ENCODE results near the gene MAPKAPK3.

Gene MAPKAPK3

GRCh38 chr3:50626401-50626800 lies 9.4 kb downstream of the MAPKAPK3 start:
- TF ChIP-seq, protein P1, sequence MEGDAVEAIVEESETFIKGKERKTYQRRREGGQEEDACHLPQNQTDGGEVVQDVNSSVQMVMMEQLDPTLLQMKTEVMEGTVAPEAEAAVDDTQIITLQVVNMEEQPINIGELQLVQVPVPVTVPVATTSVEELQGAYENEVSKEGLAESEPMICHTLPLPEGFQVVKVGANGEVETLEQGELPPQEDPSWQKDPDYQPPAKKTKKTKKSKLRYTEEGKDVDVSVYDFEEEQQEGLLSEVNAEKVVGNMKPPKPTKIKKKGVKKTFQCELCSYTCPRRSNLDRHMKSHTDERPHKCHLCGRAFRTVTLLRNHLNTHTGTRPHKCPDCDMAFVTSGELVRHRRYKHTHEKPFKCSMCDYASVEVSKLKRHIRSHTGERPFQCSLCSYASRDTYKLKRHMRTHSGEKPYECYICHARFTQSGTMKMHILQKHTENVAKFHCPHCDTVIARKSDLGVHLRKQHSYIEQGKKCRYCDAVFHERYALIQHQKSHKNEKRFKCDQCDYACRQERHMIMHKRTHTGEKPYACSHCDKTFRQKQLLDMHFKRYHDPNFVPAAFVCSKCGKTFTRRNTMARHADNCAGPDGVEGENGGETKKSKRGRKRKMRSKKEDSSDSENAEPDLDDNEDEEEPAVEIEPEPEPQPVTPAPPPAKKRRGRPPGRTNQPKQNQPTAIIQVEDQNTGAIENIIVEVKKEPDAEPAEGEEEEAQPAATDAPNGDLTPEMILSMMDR (IDR thresholded peaks at IDR 0.05; ENCODE audit: extremely low read depth, missing control alignments): no peak
- no peak for DNase-seq (ENCODE audit: low spot score)

- DNase-seq (ENCODE audit: low spot score): no peak
These were observed 10.6 kb downstream of the MAPKAPK3 start for GRCh38 chr3:50627407-50628051.

DNA sequence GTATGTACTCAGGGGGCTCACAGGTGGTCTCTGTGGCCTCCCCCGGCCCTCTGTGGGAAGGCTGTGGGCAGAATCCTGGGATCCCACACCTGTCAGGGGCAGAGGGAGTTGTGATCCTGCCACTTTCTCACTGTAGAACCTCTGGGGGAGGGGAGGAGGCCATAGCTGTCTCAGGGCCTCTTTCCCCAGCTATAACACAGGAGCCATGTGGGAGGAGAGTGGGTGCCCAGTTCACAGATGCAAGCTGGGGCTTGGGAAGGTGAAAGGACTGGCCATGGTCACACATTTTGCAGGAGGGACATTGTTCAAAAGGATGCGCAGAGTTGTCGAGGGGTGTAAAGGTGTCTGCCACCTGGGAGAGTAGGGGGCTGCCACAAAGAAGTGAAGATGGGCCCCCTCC lies 11.7 kb downstream of the MAPKAPK3 start:
- no peak for DNase-seq (ENCODE audit: low spot score)
- TF ChIP-seq, protein P1 (IDR thresholded peaks at IDR 0.05; ENCODE audit: extremely low read depth, missing control alignments): no peak

More at GRCh38 chr3:50627407-50628051, 10.6 kb downstream of the MAPKAPK3 start:
- TF ChIP-seq, protein P1 (IDR thresholded peaks at IDR 0.05; ENCODE audit: extremely low read depth, missing control alignments): peak; percentile 24

GRCh38 chr3:50630394-50630793 lies 13.4 kb downstream of the MAPKAPK3 start:
- TF ChIP-seq, protein P1 (IDR thresholded peaks at IDR 0.05; ENCODE audit: extremely low read depth, missing control alignments): no peak
- no peak for DNase-seq (ENCODE audit: low spot score)

- TF ChIP-seq, protein P1 (IDR thresholded peaks at IDR 0.05; ENCODE audit: extremely low read depth, missing control alignments): no peak
These were observed 13.9 kb downstream of the MAPKAPK3 start for GRCh38 chr3:50630877-50631276.

GRCh38 chr3:50632450-50632849 lies 15.5 kb downstream of the MAPKAPK3 start:
- TF ChIP-seq, protein P1 (IDR thresholded peaks at IDR 0.05; ENCODE audit: extremely low read depth, missing control alignments): no peak
- no peak for DNase-seq (ENCODE audit: low spot score)

More at GRCh38 chr3:50630877-50631276, 13.9 kb downstream of the MAPKAPK3 start:
- DNase-seq (ENCODE audit: low spot score): no peak

GRCh38 chr3:50633230-50633790 lies 16.4 kb downstream of the MAPKAPK3 start:
- DNase-seq (ENCODE audit: low spot score): no peak
- TF ChIP-seq, protein P1 (IDR thresholded peaks at IDR 0.05; ENCODE audit: extremely low read depth, missing control alignments): no peak
